Measurements from ENCODE around the gene CDH12.
"Not testable (repeated sequence)": the region's sequence is repeated elsewhere in the genome, so short reads cannot be mapped to it uniquely, and the experiment has no call there.

CDH12 gene

DNA sequence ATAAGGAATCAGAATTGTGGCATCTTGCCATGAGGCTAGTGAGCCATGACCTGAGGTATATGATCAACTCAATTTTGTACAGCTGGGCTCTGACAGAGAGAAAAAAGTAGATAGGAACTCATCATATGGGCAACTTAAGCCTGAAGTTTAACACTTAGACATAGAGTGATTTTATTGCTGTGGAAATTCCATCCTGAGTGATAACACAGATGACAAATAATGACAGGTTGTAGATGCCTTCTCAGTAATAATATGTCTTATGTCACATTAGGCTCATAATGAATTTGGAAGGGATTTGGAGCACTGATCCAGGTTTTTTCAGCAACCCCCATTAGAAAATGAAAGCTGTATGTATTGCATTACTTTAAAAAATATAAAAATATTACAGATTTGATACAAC lies 744.6 kb downstream of the CDH12 start:
- no peak for DNase-seq

DNA sequence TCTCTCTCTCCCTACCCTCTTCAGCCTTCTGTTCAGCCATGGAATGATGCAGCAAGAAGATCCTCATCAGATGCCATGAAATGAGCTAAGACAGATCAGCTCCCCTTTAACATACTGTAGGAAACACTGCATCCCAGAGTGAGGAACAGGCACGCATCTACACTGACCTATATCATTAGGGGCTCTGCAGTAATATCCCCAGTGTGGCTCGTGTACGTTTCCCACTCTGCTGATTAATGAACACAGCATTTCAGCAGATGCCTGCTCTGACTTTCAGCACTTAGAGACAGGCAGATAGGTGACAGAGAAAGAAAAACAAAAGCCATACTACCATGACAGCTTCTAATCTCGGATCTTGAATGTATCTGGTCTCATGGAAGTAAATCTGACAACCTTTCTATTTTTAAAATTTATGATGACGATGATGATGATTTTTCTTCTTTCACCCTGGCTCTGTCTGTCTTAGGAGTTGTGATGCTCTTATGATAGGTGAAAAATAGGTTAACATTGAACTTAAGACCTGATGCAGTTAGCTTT lies 750.3 kb downstream of the CDH12 start:
- DNase-seq = no peak

DNA sequence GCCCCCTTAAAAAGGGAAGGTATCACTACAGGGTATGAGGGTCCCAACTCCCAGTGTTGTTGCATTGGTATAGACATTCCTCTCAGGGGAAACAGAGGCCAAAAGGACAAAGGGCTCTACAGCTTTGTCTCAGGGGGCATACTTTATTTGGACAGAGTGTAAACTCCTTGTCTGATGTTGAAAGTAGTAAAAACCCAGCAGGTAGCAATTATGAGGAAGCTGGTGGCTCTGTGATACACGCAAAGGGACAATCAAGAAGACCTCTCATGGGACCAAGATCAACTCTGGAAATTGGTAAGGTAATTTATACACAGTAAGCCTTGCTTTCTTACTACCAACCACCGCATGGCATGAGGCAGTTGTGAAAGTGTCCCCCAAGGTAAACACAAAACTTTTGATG lies 764.6 kb downstream of the CDH12 start:
- DNase-seq = no peak

DNA sequence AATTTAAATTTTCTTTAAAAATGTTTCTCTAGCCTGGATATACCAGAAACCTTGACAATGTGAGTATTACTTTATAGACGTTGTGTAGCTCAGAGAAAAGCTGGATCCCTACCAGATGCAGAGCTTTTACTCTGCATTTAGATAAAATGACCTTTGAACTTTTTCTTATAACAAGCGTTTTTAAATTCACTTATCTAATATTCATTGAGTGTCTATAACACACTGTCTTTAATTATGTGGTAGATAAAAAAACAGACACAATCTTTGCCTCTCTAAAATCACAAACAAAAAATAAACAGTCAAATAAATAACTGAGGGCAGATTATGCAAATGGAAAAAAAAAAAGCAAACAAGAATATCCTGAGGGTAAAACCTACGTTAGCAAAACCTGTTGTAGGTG lies 773.6 kb downstream of the CDH12 start:
- no peak for DNase-seq

DNA sequence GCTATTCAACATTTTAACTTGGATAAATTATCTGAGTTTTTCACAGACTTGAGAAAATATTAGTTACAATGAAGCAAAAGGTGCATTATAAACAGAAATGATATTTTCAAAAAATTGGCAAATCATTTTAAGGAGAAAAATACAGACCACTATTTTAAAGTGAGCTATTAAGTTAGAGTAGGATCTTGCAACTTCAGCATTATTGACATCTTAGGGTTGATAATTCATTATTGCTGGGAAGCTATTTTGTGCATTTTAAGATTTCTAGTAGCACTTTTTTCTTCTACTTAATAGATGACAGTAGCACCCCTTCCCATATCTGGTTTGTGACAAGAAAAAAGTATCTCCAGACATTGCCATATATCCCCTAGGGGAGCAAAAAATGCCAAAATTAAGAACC lies 774.1 kb downstream of the CDH12 start:
- no peak for DNase-seq

DNA sequence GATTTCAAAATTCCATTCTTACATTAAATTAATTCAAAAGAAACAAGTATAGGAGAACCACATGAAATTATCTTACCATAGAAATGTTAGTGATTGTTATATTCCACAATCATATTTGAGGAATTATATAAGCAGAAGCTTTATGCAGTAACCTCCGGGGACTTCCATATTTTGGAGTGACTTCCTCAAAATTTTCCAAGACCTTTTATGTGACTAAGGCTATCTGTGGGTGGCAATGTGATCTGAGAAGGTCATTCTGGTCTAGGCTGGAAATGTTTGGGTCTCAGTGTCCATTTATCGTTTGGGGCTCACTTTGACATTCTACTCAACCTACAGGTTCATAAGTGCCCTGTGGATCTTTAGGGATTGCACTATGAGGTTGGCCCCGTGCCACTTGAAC lies 776.6 kb downstream of the CDH12 start:
- no peak for DNase-seq

DNA sequence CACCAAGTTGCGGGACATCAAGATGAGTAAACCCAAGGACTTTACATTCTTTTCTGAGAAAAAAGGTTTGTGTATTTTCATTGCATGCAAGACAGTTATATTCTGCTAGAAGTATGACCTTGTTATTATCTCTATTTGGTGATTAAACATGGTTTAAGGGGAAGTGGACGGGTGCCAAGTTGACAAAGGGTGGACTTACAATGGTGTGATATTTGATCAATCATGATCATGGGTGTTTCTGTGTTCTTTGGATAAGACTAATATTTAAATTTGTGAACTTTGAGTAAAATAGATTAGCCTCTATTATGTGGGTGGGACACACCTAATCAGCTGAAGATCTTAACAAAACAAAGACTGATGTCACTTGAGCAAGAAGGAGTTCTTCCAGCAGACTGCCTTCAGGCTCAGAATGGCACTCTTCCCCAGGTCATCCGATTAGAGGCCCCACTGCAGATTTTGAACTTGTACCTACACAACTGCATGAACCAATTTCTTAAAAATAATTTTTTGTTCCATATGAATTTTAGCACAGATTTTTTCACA lies 782.9 kb downstream of the CDH12 start:
- DNase-seq = no peak

DNA sequence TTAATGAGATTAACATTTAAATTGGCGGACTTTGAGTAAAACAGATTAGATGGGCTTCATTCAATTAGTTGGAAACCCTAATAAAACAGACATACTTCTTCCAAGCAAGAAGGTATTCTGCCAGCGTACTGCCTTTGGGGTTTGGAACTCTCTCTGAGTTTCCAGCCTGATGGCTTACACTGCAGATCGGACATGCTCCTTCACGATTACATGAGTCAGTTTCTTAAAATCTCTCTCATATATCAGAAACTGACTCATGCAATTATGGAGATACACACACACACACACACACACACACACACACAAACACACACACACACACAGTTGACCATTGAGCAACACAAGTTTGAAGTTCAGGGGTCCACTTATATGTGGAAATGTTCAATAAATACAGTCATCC lies 789.4 kb downstream of the CDH12 start:
- DNase-seq = no peak

DNA sequence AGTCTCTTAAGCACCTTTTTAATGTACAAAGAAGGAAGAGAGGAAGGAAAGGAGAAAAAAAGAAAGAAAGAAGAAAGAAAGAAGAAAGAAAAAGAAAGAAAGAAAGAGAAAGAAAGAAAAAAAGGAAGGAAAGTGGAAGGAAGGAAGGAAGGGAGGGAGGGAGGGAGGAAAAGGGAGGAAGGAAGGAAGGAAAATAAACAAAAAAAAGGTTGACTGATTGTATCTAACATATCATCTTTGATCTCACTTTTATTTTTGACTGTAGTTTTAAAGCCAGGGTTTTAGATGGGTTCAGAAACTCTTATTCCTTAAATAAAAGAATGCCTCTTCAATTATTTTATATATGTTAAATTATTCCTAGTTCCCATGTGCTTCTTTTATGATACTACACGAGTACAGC lies 794.5 kb downstream of the CDH12 start:
- DNase-seq = no peak

DNA sequence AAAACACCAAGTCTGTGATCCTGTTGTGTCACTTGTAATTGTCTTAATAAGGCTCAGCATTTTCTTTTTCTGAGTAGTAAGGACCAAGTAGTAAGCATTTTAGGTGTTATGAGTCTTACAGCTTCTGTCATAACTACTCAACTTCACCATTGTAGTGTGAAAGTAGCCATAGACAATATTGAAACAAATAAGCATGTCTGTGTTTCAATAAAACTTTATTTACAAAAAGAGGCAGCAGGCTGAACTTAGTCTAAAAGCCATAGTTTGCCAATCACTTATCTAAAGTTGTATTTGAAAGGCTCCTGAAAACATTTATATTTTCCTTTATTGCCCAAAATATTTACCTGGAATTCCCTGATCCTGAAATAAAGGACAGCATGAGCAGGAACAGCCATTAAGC lies 796.1 kb downstream of the CDH12 start:
- no peak for DNase-seq

DNA sequence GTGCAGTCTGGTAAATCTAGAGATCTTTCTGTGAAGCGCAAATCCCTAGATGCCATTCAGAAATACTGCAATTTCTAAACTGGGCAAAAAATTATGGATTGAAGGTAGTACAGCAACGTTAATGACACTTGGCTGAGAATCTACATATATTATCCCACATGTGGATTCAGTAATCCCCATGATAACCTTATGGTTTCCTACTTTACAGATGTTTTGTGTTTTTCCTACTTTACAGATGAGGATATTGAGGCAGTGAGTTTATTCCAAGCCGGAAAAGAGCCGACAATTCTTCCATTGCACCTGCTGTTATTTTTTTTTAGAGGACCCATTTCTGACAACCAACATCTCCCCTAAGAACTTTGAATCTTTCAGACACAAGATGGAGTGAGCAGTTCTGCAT lies 796.5 kb downstream of the CDH12 start:
- no peak for DNase-seq

DNA sequence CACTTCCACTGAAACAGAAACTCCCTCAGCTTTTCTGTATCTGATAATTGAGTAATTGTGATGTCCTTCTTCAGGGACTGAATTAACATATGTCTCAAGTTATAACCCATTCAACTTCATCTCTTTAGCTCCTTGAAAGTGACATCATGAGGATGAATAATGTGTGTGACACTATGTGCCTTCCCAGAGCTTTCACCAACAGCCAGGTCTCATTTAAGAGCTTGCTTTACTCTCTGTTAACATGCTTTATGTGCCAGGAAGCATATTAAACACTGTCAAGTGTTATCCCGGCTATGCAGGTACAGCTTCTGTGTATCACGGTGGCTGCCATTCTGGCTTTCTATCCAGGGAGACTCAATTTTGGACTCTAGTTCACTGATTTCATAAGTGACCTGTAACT lies 799.9 kb downstream of the CDH12 start:
- DNase-seq = no peak

DNA sequence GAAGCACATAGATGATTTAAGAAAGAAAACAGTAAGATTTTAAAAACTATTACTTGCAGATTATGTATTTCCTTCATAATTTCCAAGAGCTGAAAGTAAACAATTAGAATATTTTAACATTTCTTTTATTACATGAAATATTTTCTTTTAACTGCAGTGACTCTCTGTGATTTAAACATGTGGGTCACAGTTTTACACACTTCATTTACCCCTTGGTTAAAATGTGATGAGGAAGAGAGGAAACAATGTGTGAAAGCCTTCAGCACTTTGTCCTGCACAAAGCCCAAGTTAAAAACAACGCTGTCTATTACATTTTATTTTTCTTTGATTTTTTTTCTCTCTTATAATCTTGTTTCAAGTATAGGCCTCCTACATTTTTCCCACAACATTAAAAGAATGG lies 801.3 kb downstream of the CDH12 start:
- DNase-seq = no peak

DNA sequence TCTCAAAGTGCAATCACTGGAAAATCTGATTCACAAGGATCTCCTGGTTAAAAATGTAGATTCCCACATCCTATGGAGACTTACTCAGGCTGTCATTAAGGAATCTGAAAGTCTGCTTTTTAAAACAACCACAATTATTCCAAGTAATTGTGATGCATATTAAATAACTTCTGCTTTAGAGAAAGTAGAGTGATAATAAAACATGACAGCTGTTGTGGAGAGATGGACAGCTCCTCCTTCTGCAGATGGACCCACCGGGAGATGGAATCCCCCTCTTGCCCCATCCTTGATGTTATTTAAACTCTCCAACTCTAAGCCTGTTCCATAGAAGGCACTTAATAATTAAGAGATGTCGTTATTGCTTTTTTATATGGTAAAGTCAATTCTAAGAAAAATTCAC lies 802.2 kb downstream of the CDH12 start:
- DNase-seq = no peak

DNA sequence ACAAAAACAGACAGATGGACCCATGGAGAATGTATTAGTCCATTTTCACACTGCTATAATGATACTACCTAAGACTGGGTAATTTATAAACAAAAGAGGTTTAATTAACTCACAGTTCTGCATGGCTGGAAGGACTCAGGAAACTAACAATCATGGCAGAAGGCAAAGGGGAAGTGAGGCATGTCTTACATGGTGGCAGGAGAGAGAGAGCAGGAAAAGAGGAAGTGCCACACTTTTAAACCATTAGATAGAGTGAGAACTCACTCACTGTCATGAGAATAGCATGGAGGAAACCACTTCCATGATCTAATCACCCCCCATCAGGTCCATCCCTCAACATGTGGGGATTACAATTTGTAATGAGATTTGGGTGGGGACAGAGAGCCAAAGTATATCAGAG lies 808.9 kb downstream of the CDH12 start:
- no peak for DNase-seq

DNA sequence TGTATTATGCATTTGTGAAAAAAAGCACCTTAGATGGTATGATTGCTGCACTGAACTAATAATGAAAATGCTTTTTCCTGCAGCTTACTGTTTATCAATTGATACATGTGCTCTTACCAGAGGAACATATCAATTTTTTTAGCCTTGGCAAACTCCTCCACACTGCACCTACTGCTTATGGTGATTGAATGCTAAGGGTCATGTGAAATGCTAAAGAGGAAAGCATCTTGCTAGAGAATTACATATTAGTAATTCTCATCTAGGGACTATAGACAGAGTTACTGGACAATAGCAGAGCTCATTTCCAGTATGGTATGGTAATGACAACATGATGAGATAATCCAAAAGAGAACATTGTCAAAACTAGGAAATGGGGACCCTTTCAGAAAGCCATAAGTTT lies 817.1 kb downstream of the CDH12 start:
- DNase-seq = no peak

DNA sequence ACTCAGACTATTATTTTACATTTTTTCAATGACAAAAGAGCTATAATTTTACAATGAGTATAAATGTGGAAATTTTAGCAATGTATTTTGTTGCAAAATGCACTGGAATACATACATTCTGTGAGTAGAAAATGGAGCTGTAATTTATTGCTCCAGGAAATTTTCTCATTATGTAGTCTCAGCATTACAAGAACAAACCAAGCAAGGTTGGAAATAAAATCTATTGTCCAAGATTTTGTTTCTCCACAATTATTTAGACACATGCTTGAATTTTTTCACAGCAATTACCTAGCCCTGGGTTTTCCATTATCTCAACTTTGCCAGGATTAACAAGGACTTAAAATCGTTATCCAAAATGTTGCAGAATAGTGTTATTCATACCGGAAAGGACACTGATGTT lies 820.1 kb downstream of the CDH12 start:
- no peak for DNase-seq

DNA sequence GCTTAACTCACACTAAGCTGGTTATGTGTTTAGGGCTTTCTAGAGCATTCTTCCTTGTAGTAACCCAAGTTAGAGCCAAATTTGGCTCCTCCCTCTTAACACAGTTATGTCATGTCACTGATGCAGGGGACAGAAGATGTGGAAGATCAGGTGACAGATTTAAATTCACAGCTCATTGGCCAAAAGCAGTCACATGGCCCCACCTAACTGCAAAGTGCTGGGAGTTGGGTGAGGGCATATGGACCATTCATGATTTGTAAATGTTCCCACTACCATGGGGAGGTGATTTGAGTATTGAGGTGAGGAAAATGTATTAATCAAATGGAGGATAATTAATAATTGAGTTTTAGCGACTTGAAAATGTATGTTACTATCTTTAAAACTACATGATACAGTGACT lies 829.4 kb downstream of the CDH12 start:
- no peak for DNase-seq

DNA sequence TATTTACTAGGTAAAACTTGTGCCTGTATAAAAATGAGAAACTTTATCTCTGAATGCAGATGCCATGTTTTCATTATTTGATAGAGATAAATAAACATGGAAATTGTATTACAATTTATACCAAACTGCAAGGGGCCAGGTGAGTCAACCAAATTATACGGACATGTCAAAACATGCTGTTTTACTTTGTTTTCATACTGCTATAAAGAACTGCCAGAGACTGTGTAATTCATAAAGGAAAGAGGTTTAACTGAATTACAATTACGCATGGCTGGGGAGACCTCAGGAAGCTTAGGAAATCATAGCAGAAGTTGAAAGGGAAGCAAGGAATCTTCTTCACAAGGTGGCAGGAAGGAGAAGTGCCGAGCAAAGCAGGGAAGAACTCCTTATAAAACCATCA lies 840.3 kb downstream of the CDH12 start:
- not testable (repeated sequence) for DNase-seq

DNA sequence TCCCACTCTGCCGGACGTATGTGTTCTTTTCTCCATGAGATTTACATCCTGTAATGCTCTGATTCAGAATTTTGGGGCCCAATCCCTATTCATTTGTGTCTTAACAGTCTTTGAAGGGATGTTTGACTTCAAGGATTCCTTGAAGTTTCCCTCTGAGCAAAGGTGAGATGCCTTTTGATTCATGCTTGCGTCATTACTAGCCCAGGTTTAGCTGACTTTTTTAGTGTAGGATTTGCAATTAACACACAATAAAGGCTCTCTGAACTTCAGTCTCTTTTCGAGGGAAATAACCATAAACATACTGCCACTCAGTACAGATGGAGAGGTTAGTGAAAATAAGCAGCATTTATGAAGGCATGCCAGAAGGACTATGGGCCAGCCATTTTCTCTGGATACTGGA lies 842.3 kb downstream of the CDH12 start:
- DNase-seq = not testable (repeated sequence)

DNA sequence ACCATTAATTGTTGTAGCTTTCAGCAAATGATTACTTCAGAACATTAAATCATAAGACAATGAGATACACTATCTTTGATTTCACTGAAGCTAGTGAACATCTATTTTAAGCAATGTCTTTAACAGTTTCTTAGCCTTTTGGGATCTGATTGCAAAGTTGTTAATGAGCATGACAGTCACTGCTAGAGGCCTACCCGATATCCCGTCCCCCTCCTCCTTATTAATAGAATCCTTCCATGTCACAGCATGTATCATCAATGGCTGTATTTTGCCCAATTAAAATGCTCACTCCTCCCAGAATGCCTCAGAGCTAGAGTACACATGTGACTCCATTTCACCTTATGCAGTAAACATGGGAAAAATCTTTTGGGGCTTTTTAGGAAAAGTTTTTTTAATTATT lies 852.0 kb downstream of the CDH12 start:
- not testable (repeated sequence) for DNase-seq

DNA sequence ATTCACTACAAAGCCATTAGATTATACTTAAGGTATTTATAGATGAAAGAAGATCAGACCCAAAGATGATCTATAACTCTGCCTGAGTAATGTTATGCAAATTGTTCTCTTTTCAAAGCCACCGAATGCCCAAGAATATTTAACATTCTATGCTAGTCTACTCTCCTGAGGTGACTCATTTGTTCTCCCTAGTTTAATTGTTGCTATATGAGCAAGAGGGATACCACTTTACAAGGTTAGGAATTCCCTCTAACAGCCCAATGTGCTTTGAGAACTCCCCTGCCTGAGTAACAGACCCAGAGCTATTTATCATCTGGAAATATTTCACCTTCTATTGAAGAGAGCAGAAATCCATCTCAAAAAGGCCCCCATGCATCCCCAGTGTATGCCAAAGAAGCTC lies 867.3 kb downstream of the CDH12 start:
- not testable (repeated sequence) for DNase-seq

DNA sequence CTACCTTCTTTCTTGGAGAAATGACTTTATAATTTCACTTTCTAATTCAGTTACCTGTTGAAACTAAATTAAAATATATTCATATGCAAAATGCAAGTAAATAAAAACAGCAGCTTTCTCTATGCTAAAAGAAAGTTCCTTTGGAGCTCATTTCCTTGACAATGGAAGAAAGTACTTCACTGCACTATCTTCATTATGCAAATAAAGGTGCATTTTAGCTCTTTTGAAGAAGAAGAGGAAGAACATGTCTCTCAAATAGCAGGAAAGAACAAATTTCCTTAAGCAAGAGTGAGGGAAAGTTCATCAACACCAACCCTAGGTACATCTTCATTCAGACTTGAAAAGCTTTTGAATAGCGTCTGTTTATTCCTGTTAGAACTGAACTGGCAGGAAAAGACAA lies 901.6 kb downstream of the CDH12 start:
- not testable (repeated sequence) for DNase-seq

DNA sequence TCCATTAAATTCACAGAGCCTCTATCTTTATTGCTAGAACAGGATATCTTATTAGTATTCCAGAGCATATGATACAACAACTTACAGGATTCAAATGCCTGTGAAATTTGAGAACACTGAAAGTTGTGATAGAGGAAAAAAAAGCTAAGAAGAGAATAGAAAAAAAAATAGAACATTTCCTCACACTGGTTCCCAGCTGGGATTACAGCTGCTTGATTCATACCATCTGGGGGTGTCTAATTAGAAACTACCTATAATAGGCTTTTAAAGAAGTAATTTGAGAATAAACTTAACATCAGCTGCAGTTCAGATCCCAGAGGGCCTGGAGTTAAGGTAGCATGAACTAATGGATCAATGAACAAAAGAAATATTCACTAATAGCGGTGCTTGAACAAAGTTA lies 922.0 kb downstream of the CDH12 start:
- DNase-seq = no peak

DNA sequence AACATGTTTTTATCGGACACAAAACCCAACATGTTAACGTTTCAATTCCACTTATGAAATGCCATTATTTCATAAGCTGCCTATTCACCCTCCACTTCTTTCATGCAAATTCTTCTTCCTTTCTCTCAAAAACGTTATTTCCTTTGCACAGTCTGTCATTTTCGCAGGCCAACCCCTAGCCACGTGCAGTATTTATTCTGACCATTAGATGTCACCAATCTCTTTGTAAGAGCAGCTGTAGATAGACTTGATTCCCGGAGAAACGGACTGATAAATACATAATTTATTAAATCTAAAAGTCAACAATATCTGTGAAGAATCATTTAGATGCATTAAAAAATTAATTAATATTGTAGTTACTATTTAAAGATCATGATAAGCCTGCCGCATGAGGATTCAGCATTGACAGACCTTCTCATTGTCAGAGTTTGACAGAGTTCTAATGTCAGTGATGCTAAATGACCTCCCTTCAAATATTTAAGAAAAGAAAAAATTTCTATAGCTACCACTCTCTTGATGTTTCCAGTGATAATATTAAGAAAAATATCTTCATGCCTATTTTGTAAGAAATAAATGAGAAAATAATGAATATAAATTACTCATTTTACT lies 933.6 kb downstream of the CDH12 start:
- DNase-seq = no peak
